Kidney (tissue), 14 donors: ENCODE measurements around the gene TMCO4. TPM values are rescaled to one million over a fixed set of nuclear protein-coding genes. Genes with fewer than 3 reads are reported as not detected.
A peak's percentile ranks its signal among the peaks of the same experiment; 100 is the strongest.

ENCODE experiments used
- DNase-seq, 5 donors: peaks; one replicate each; pipeline ENCODE4 v3.0.0-alpha.2; 2013 to 2020
- FAIRE-seq: peaks from 2 replicates; lab custom pipeline; 2012; peaks lifted over from hg19 to GRCh38; lab: Jason Lieb, UNC
- H3K27ac ChIP-seq, 2 donors: one replicate each; pipeline ENCODE4 v1.7.0; 2013; ENCODE audit warnings: low read depth in 2 of 2, low read length in 2 of 2, inconsistent platforms in 1 of 2
- H3K27me3 ChIP-seq: one replicate; pipeline ENCODE4 v1.7.1; 2013; ENCODE audit warnings: low read length, inconsistent platforms; ENCODE audit not compliant: control insufficient read depth, insufficient read depth
- H3K36me3 ChIP-seq, 3 donors: one replicate each; pipeline versions ENCODE4 v1.7.0 to v1.7.1; 2013; ENCODE audit warnings: low read length in 3 of 3, control low read depth in 1 of 3, inconsistent platforms in 1 of 3; ENCODE audit not compliant: insufficient read depth in 3 of 3, control insufficient read depth in 2 of 3
- H3K4me1 ChIP-seq, 3 donors: one replicate each; pipeline versions ENCODE4 v1.7.0 to v1.7.1; 2013; ENCODE audit warnings: low read length in 3 of 3, inconsistent platforms in 1 of 3, low read depth in 1 of 3; ENCODE audit not compliant: control insufficient read depth in 2 of 3, insufficient read depth in 2 of 3
- H3K4me3 ChIP-seq, 3 donors: one replicate each; pipeline versions ENCODE4 v1.7.0 to v1.8.1; 2013; ENCODE audit warnings: low read length in 3 of 3, control low read depth in 1 of 3, inconsistent platforms in 1 of 3
- H3K9ac ChIP-seq, 3 donors: one replicate each; pipeline versions ENCODE4 v1.7.0 to v1.7.1; 2013; ENCODE audit warnings: low read length in 3 of 3, control low read depth in 1 of 3, inconsistent platforms in 1 of 3
- H3K9me3 ChIP-seq, 3 donors: one replicate each; pipeline versions ENCODE4 v1.7.0 to v1.7.1; 2013; ENCODE audit warnings: low read length in 3 of 3, control low read depth in 1 of 3, inconsistent platforms in 1 of 3; ENCODE audit not compliant: control insufficient read depth in 2 of 3, insufficient read depth in 1 of 3
- CTCF ChIP-seq: IDR thresholded peaks from 3 replicates; pipeline ENCODE4 v1.5.1; 2012; ENCODE audit warnings: mild to moderate bottlenecking, moderate library complexity, borderline replicate concordance; ENCODE audit not compliant: insufficient read depth; ENCODE audit errors: extremely low read depth
- intact Hi-C: fragments of 100-400 bp; cut with DNase I; formaldehyde crosslinking; loops from one replicate; pipeline ENCODE4 v1.11.1; 2022
- polyA plus RNA-seq: library from polyadenylated mRNA; stranded (reverse); fragments of 350-450 nt; fragmentation: Illumina TruSeq; extraction: RNeasy Lipid Tissue Mini Kit (QIAGEN cat#74804); gene quantifications from one replicate; pipeline ENCODE4 v1.2.3, GENCODE V29; 2014; ENCODE audit warnings: low read depth, low replicate concordance; ENCODE audit not compliant: insufficient read depth
- total RNA-seq: library from RNA; stranded (reverse); fragmentation: NEBNext Ultra II Directional; extraction: Animal tissue kit (Norgen Biotek cat#: 25700); gene quantifications from one replicate; pipeline ENCODE4 v1.2.1, GENCODE V29; 2021
- donor health status: control.
- donor health status: control.
- donor health status: control.
- donor health status: control.
- donor health status: control.
- donor health status: DM: yes; HTN: yes; CAD: no.
- donor health status: Normal renal cell carcinoma (clear cell type).

TMCO4 gene
- total and polyA plus RNA-seq, 2 donors from 2014 or later, result 35.0 to 36.5 TPM

- peak overlapping the region in 1 of 3 donors; percentile 53 for H3K9ac ChIP-seq
- H3K4me1 ChIP-seq, result peaks cover 3 to 47% (median 33%) of the 10 kb centered on the region in 3 donors
- peaks cover 0 to 1% (median 0%) of the 10 kb centered on the region in 3 donors for H3K9me3 ChIP-seq
- peaks cover 0 to 5% (median 0%) of the 10 kb centered on the region in 3 donors for H3K36me3 ChIP-seq
- H3K4me3 ChIP-seq, result no peak overlapping the region
- intact Hi-C loops, result no loop called here
- peak overlapping the region; percentile 83 to 94 for H3K27ac ChIP-seq
- DNase-seq, result peak in 2 of 5 donors; percentile 21 to 74
- TF ChIP-seq CTCF, result no peak
- FAIRE-seq, result no peak
- H3K27me3 ChIP-seq, result no peaks in the 10 kb centered on the region
Observed at GRCh38 chr1:19734472-19734999, 65.2 kb downstream of the TMCO4 start.

GRCh38 chr1:19734056-19734455 is 65.7 kb downstream of the TMCO4 start:
- Histone ChIP-seq H3K9ac (no peak overlapping the region), H3K36me3 (peaks cover 0 to 5% (median 0%) of the 10 kb centered on the region in 3 donors), H3K27ac (peak overlapping the region; percentile 83 to 94), H3K4me1 (peaks cover 3 to 47% (median 33%) of the 10 kb centered on the region in 3 donors), H3K4me3 (no peak overlapping the region), H3K9me3 (peaks cover 0 to 1% (median 0%) of the 10 kb centered on the region in 3 donors), H3K27me3 (no peaks in the 10 kb centered on the region)
- FAIRE-seq (no peak), DNase-seq (no peak)
- no peak for TF ChIP-seq CTCF
- intact Hi-C loops, result no loop called here

- Histone ChIP-seq H3K9me3 (peaks cover 0 to 1% (median 0%) of the 10 kb centered on the region in 3 donors), H3K27me3 (no peaks in the 10 kb centered on the region), H3K27ac (peak overlapping the region in 1 of 2 donors; percentile 94), H3K36me3 (peaks cover 0 to 5% (median 0%) of the 10 kb centered on the region in 3 donors), H3K4me3 (no peak overlapping the region), H3K4me1 (peaks cover 3 to 46% (median 33%) of the 10 kb centered on the region in 3 donors), H3K9ac (no peak overlapping the region)
- no peak for FAIRE-seq
- no peak for DNase-seq
- TF ChIP-seq CTCF, result no peak
- intact Hi-C loops, result no loop called here
Observed at GRCh38 chr1:19733615-19734014, 66.1 kb downstream of the TMCO4 start.
